Tibial artery (tissue), 4 donors: ENCODE data around the gene DENND2D.

ENCODE experiments used
- DNase-seq, 2 donors: peaks; one replicate each; pipeline ENCODE4 v3.0.0-alpha.2; 2019
- H3K27ac ChIP-seq, 2 donors: fragments of 200-600 bp; sonication (generic) in 1 of 2; 1 replicate in 1 of 2; 2 replicates in 1 of 2; pipeline ENCODE4 v1.5.1; 2018 to 2019; ENCODE audit warnings: mild to moderate bottlenecking in 1 of 2
- H3K27me3 ChIP-seq, 2 donors: fragments of 200-600 bp; sonication (generic) in 1 of 2; one replicate each; pipeline versions ENCODE4 v1.5.1 to v1.6.0; 2016 to 2019
- H3K36me3 ChIP-seq, 3 donors: fragments of 200-600 bp; sonication (generic) in 2 of 3; one replicate each; pipeline ENCODE4 v1.5.1; 2016 to 2019; ENCODE audit warnings: mild to moderate bottlenecking in 2 of 3
- H3K4me1 ChIP-seq, 4 donors: fragments of 200-600 bp; sonication (generic) in 2 of 4; 1 replicate in 3 of 4; 2 replicates in 1 of 4; pipeline ENCODE4 v1.5.1; 2016 to 2019
- H3K4me3 ChIP-seq, 2 donors: fragments of 200-600 bp; sonication (generic) in 1 of 2; 1 replicate in 1 of 2; 2 replicates in 1 of 2; pipeline ENCODE4 v1.5.1; 2018 to 2019; ENCODE audit warnings: mild to moderate bottlenecking in 2 of 2
- H3K9me3 ChIP-seq, 3 donors: fragments of 200-600 bp; sonication (generic) in 1 of 3; one replicate each; pipeline ENCODE4 v1.5.1; 2016 to 2019
- intact Hi-C: fragments of 100-400 bp; cut with DNase I; formaldehyde crosslinking; loops from one replicate; pipeline ENCODE4 v1.15.0; 2023; ENCODE audit warnings: low total_unique reads
- TF ChIP-seq, protein P1 (sequence below), 2 experiments: fragments of 200-600 bp in 1 of 2; fragments of 450-650 bp in 1 of 2; IDR thresholded peaks; one replicate each; pipeline ENCODE4 v1.5.1; 2017 to 2019; ENCODE audit warnings: antibody characterized with exemption in 2 of 2, mild to moderate bottlenecking in 1 of 2, moderate library complexity in 1 of 2

DENND2D gene, protein sequence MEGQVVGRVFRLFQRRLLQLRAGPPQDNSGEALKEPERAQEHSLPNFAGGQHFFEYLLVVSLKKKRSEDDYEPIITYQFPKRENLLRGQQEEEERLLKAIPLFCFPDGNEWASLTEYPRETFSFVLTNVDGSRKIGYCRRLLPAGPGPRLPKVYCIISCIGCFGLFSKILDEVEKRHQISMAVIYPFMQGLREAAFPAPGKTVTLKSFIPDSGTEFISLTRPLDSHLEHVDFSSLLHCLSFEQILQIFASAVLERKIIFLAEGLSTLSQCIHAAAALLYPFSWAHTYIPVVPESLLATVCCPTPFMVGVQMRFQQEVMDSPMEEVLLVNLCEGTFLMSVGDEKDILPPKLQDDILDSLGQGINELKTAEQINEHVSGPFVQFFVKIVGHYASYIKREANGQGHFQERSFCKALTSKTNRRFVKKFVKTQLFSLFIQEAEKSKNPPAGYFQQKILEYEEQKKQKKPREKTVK

DNA sequence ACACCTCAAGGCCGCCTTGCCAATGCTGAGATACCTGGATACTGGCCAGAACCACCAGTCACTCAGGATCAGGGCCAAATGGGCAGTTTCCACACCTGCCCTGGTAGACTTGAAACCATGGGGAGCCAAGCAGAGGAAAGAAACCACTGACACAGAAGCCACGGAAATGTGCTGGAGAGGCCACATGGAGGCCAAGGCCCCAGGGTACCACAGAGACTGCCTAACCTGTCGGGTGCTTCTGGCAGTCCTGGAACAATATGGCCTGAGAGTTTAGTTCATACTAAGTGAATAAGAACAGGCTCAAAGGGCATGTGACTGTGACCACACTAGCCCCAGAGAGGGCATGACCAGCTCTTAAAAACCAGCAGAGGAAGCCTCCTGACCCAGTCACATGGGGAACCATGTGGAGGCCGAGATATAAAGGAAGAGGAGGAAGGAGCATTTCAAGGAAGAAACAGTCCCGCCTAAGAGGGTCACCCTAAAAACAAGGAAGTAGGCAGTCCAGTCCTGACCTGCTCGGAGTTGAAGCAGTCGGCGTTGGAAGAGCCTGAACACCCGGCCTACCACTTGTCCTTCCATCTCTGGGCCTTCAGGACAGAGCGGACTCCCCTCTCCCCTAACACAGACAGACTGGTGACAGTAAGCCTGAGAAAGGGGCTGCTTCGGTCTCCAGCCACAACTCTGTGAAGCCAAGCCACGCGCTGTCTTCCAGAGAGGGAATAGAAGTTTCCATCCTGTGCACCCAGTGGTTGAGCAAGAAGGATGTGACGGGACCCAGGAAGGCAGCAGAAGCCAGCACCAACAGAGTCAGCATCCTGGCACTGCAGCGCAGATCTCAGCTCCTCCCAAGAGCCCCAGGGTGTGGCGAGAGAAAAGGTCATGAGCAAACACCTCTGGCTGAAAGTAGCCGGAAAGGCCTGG, at the start of gene DENND2D:
TSS of gene DENND2D (minus strand) at position 766 of the 921 bp plus-strand sequence. CDS start at position 579, 187 bp downstream.
- Histone ChIP-seq H3K9me3 (no peaks in the 10 kb centered on the region), H3K27ac (no peak within 1 kb of the TSS), H3K36me3 (peaks cover 0 to 22% (median 0%) of the 10 kb centered on the region in 3 donors), H3K4me1 (peaks cover 0 to 35% (median 14%) of the 10 kb centered on the region in 4 donors), H3K27me3 (peaks cover 0 to 35% of the 10 kb centered on the region in 2 donors), H3K4me3 (peak within 1 kb of the TSS in 1 of 2 donors; percentile 9)
- TF ChIP-seq, protein P1, sequence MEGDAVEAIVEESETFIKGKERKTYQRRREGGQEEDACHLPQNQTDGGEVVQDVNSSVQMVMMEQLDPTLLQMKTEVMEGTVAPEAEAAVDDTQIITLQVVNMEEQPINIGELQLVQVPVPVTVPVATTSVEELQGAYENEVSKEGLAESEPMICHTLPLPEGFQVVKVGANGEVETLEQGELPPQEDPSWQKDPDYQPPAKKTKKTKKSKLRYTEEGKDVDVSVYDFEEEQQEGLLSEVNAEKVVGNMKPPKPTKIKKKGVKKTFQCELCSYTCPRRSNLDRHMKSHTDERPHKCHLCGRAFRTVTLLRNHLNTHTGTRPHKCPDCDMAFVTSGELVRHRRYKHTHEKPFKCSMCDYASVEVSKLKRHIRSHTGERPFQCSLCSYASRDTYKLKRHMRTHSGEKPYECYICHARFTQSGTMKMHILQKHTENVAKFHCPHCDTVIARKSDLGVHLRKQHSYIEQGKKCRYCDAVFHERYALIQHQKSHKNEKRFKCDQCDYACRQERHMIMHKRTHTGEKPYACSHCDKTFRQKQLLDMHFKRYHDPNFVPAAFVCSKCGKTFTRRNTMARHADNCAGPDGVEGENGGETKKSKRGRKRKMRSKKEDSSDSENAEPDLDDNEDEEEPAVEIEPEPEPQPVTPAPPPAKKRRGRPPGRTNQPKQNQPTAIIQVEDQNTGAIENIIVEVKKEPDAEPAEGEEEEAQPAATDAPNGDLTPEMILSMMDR (IDR thresholded peaks at IDR 0.05): no peak
- intact Hi-C loops: no loop called here
- peak; percentile 74 to 82 for DNase-seq

DNA sequence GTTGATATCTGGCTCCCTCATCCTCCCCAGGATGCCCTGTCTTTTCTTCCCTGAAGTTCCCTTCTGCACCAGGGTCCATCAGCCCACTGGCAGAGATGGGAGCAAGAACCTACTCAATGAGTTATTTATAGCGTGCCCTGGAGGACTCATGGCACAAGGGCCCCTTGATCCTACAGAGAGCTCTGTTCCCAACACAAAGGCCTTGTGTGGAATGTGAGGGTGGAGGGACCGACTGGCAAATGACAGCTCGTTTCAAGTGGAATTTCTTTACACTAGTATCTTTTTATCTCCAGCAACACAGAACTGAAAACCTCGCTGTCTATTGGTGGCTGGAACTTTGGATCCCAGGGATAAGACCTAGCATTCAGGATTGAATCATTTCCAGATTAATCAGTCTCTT, 49.5 kb upstream of the DENND2D start:
- peaks cover 0 to 3% of the 10 kb centered on the region in 2 donors for H3K27me3 ChIP-seq
- intact Hi-C loops: no loop called here
- H3K36me3 ChIP-seq: no peaks in the 10 kb centered on the region
- H3K4me3 ChIP-seq: no peak overlapping the region
- no peaks in the 10 kb centered on the region for H3K9me3 ChIP-seq
- H3K27ac ChIP-seq: no peak overlapping the region
- TF ChIP-seq, protein P1 (IDR thresholded peaks at IDR 0.05): no peak
- no peak for DNase-seq
- H3K4me1 ChIP-seq: no peaks in the 10 kb centered on the region

- no peak for DNase-seq
Observed at GRCh38 chr1:111247125-111247838, 46.8 kb upstream of the DENND2D start.

DNA sequence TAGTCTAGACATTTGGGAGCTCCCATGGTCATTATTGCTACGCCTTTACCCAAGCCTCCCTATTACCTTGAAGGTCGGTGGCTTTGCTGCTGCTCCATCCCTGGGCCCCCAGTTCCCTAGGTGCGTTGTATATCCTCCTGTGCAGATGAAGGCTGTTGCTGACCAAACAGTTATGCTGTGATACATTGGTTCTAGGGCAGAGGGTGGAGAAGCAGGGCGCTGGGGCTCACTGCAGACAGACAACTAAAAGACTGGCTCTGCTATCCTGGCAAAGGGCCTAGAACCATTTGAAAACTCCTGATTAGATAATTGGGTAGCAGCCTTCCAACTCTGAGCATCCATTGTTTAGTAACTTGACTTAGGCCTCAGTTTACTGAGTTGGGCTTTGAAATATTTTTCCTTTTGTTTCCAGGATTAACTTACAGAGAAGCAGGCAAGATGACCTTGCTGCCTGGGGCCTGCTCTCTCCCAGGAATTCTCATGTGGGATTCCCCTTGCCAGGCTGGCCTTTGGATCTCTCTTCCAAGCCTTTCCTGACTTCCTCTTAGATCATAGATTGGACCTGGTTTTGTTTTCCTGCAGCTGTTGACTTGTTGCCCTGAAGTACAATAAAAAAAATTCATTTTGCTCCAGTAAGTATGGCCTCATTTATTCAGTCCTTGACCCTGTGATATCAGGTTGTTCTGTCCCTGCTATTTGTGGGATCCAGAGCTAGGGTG, 42.5 kb upstream of the DENND2D start:
- DNase-seq: no peak
- TF ChIP-seq, protein P1 (IDR thresholded peaks at IDR 0.05): no peak
- Histone ChIP-seq H3K4me1 (no peaks in the 10 kb centered on the region), H3K36me3 (no peaks in the 10 kb centered on the region), H3K27ac (no peak overlapping the region), H3K27me3 (no peaks in the 10 kb centered on the region), H3K4me3 (no peak overlapping the region), H3K9me3 (no peaks in the 10 kb centered on the region)
- intact Hi-C loops: no loop called here

More at GRCh38 chr1:111247125-111247838, 46.8 kb upstream of the DENND2D start:
- TF ChIP-seq, protein P1 (IDR thresholded peaks at IDR 0.05): no peak
- Histone ChIP-seq H3K27ac (no peak overlapping the region), H3K27me3 (no peaks in the 10 kb centered on the region), H3K9me3 (no peaks in the 10 kb centered on the region), H3K36me3 (no peaks in the 10 kb centered on the region), H3K4me3 (no peak overlapping the region), H3K4me1 (no peaks in the 10 kb centered on the region)
- intact Hi-C loops: no loop called here
